Activated CD4-positive, alpha-beta T cell treated with anti-CD3 and anti-CD28 coated beads, Interleukin-2, Interleukin-4, amounts not matched to agents 100 ng/mL and 50 ng/mL, durations not matched to agents 16 hours and 8 hours (primary cell): Measurements from ENCODE around the gene PUS3.
"Not testable (repeated sequence)": the region's sequence is repeated elsewhere in the genome, so short reads cannot be mapped to it uniquely, and the experiment has no call there.

Experiments
- DNase-seq: peaks from one replicate; pipeline ENCODE4 v3.0.0-alpha.2; 2020; ENCODE audit warnings: low spot score

Gene PUS3

GRCh38 chr11:125865354-125865753, 37.7 kb downstream of the PUS3 start:
- DNase-seq: not testable (repeated sequence)

- not testable (repeated sequence) for DNase-seq
Measured at GRCh38 chr11:125862786-125863185, 40.2 kb downstream of the PUS3 start.

GRCh38 chr11:125857670-125858069, 45.3 kb downstream of the PUS3 start:
- not testable (repeated sequence) for DNase-seq

GRCh38 chr11:125846188-125846587, 56.8 kb downstream of the PUS3 start:
- DNase-seq: no peak
